ENCODE results near the gene GPN1. TPM values are rescaled to one million over a fixed set of nuclear protein-coding genes. Genes with fewer than 3 reads are reported as not detected.
A peak's percentile ranks its signal among the peaks of the same experiment; 100 is the strongest.

The GPN1 gene
- total RNA-seq (ENCODE audit: low replicate concordance): 40.2 and 49.0 TPM in 2 replicates

DNA sequence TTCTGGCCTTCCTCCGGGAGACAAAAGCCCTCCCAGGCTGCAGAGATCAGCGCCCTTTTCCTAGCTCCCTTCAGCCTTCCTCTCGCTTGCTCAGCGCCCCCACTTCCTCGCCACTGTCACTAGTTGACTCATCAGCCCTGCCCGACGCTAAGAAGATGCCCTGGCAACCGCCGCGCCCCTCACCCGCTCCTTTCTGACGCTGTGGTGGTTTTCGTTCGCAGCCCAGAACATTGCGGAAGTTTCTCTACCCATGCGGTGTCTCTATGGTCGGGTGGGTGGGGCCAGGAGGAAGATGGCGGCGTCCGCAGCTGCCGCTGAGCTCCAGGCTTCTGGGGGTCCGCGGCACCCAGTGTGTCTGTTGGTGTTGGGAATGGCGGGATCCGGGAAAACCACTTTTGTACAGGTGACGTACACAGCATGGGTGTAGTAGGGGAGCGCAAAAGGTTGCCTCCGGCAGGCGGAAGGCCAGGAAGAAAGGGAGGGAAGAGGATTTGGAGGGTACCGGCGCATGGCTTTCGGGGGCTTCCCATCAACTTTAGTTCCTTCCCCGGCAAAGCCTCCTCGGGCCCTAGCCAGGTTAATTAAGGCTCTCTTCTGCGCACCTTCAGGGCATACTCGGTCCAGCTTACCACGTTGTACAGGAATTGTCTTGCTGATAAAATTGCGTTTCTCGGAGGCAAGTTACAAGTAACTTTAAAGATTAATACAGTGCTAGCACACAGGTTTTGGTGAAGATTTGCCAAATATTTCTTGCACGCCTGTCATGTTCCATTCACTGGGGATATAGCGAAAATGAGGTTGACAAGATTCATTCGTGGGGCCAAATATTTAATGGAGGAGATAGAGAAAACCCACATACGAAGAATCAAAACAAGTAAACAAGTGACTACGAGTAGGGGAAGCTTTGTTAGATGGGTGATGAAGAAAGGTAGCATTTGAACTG lies at the start of gene GPN1, which contains the start of gene CCDC121:
TSS of gene GPN1 (plus strand) at position 284 of the 943 bp plus-strand sequence. CDS start at position 293, 9 bp downstream.
TSS of gene CCDC121 (minus strand) at position 246 of the 943 bp plus-strand sequence. CDS start 1,213 bp downstream, outside the sequence.
- DNase-seq (ENCODE audit: low read depth): peak; percentile 89
- H3K4me3 ChIP-seq (ENCODE audit: low read depth, low read length): peak within 1 kb of the TSS; percentile 96
- TF ChIP-seq, protein P1, sequence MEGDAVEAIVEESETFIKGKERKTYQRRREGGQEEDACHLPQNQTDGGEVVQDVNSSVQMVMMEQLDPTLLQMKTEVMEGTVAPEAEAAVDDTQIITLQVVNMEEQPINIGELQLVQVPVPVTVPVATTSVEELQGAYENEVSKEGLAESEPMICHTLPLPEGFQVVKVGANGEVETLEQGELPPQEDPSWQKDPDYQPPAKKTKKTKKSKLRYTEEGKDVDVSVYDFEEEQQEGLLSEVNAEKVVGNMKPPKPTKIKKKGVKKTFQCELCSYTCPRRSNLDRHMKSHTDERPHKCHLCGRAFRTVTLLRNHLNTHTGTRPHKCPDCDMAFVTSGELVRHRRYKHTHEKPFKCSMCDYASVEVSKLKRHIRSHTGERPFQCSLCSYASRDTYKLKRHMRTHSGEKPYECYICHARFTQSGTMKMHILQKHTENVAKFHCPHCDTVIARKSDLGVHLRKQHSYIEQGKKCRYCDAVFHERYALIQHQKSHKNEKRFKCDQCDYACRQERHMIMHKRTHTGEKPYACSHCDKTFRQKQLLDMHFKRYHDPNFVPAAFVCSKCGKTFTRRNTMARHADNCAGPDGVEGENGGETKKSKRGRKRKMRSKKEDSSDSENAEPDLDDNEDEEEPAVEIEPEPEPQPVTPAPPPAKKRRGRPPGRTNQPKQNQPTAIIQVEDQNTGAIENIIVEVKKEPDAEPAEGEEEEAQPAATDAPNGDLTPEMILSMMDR (IDR thresholded peaks at IDR 0.05; ENCODE audit: insufficient read depth, low read length): no peak

DNA sequence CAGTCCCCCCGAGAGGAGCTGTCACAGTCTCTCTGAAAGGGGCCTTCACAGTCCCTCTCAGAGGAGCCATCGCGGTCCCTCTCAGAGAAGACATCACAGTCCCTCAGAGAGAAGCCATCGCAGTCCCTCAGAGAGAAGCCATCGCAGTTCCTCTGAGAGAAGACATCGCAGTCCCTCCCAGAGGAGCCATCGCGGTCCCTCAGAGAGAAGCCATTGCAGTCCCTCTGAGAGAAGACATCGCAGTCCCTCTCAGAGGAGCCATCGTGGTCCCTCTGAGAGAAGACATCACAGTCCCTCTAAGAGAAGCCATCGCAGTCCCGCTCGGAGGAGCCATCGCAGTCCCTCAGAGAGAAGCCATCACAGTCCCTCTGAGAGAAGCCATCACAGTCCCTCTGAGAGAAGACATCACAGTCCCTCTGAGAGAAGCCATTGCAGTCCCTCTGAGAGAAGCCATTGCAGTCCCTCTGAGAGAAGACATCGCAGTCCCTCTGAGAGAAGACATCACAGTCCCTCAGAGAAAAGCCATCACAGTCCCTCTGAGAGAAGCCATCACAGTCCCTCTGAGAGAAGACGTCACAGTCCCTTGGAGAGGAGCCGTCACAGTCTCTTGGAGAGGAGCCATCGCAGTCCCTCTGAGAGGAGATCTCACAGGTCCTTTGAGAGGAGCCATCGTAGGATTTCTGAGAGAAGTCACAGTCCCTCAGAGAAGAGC lies 47.3 kb upstream of the GPN1 start:
- TF ChIP-seq, protein P1 (IDR thresholded peaks at IDR 0.05; ENCODE audit: insufficient read depth, low read length): no peak
- H3K4me3 ChIP-seq (ENCODE audit: low read depth, low read length): no peak overlapping the region
- DNase-seq (ENCODE audit: low read depth): no peak

DNA sequence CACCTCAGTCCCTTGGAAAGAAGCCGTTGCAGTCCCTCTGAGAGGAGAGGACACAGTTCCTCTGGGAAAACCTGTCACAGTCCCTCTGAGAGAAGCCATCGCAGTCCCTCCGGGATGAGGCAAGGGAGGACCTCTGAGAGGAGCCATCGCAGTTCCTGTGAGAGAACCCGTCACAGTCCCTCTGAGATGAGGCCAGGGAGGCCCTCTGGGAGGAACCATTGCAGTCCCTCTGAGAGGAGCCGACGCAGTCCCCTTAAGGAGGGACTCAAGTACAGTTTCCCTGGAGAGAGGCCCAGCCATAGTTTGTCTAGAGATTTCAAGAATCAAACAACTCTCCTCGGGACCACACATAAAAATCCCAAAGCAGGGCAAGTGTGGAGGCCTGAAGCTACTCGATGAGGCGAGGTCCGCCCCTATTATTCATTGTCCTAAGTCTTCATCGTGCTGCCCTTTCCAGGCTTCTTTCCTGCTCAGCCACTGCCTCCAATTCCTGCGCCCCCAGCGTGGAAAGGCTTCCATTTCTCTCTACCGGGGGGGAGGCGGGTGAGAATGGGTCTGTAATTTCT lies 46.6 kb upstream of the GPN1 start:
- no peak for DNase-seq (ENCODE audit: low read depth)
- TF ChIP-seq, protein P1 (IDR thresholded peaks at IDR 0.05; ENCODE audit: insufficient read depth, low read length): no peak
- H3K4me3 ChIP-seq (ENCODE audit: low read depth, low read length): peak overlapping the region; percentile 85

DNA sequence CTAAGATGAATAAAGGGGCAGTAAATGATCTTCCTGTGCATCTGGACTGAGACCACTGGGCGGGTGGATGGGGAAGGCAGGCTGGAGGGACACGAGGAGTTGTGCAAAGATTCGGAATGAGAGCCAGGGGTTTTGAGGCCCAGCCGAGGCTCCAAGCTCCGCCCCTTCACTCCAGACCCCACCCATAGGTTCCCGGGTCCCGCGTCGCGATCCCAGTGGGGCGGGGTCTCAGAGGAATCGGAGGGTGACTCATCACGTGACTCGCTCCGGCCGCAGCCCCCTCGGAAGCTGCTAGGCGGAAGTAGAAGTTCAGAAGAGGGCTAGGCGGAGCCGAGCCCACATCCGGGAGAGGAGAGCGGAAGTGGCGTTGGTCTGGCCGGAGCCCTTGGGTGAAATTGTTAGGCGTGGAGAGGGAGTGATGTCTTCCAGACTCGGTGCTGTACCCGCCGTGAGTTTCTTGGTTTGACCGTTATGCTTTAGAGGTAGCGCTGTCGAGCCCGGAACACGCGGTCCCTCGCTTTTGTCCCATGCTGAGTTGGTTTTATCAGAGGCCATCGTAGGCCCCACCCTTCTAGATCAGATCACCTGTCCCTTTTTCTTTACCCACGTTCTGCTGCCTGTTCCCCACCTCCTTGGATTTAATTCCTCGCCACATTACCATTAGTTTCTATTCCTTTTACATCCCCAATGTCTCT lies 46.0 kb upstream of the GPN1 start, which contains the start of gene ZNF512:
TSS of gene ZNF512 (plus strand) at position 348 of the 695 bp plus-strand sequence. CDS start at position 419, 71 bp downstream.
- peak within 1 kb of the TSS; percentile 85 for H3K4me3 ChIP-seq (ENCODE audit: low read depth, low read length)
- peak; percentile 93 for DNase-seq (ENCODE audit: low read depth)
- TF ChIP-seq, protein P1 (IDR thresholded peaks at IDR 0.05; ENCODE audit: insufficient read depth, low read length): peak; percentile 6

DNA sequence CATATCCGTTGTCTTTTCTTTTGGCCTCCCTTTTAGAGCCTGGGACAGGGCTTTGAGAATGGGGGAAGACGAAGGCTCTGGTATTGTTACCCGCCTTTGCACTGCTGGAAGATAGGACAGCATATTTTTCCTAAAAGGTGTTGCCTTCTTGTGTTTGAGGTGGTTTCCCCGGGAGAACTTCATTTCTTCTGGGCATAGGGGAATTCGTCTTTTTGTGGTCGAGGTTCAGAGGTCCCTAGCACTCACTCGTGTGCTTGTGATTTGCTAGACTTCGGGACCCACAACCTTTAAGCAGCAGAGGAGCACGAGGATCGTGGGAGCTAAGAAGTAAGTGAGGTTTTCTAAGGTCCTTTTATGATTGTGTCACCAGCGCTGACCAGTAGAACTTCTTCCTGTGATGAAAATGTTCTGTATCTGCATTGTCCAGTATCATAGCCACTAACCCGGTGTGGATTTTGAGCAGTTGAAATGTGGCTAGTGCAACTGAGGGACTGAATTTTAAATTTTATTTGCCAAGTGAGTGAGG lies 45.4 kb upstream of the GPN1 start:
- H3K4me3 ChIP-seq (ENCODE audit: low read depth, low read length): peak overlapping the region; percentile 85
- peak; percentile 19 for DNase-seq (ENCODE audit: low read depth)
- TF ChIP-seq, protein P1 (IDR thresholded peaks at IDR 0.05; ENCODE audit: insufficient read depth, low read length): no peak

Data from fibroblast of the aortic adventitia (primary cell).